CD14-positive monocyte (primary cell): Measurements from ENCODE around the gene URGCP. TPM values are rescaled to one million over a fixed set of nuclear protein-coding genes. Genes with fewer than 3 reads are reported as not detected.

Source experiments
- DNase-seq, 3 donors: peaks; one replicate each; pipeline ENCODE4 v3.0.0-alpha.2; 2011 to 2022
- H2AFZ ChIP-seq: 2 replicates; pipeline ENCODE4 v1.6.0; 2012; ENCODE audit warnings: mild to moderate bottlenecking, low read depth, low read length, inconsistent platforms; ENCODE audit not compliant: insufficient read depth, poor library complexity, severe bottlenecking
- H3K27ac ChIP-seq, 2 donors: 1 replicate in 1 of 2; 2 replicates in 1 of 2; pipeline ENCODE4 v1.5.1; 2012 to 2013; ENCODE audit warnings: low read length in 2 of 2, control low read depth in 1 of 2, inconsistent platforms in 1 of 2, low read depth in 1 of 2, mild to moderate bottlenecking in 1 of 2
- H3K27me3 ChIP-seq, 2 donors: one replicate each; pipeline versions ENCODE4 v1.6.0 to v1.6.1; 2011 to 2013; ENCODE audit warnings: low read length in 2 of 2; ENCODE audit not compliant: control insufficient read depth in 2 of 2, insufficient read depth in 2 of 2
- H3K36me3 ChIP-seq, 2 donors: replicated peaks in 1 of 2; 1 replicate in 1 of 2; 2 replicates in 1 of 2; pipeline versions ENCODE4 v1.5.1 to v1.6.1; 2012 to 2013; ENCODE audit warnings: low read length in 2 of 2, control low read depth in 1 of 2, inconsistent platforms in 1 of 2, mild to moderate bottlenecking in 1 of 2; ENCODE audit not compliant: insufficient read depth in 2 of 2, control insufficient read depth in 1 of 2
- H3K4me1 ChIP-seq, 2 donors: 1 replicate in 1 of 2; 2 replicates in 1 of 2; pipeline versions ENCODE4 v1.5.1 to v1.6.1; 2012 to 2013; ENCODE audit warnings: low read length in 2 of 2, control low read depth in 1 of 2, inconsistent platforms in 1 of 2, mild to moderate bottlenecking in 1 of 2, moderate library complexity in 1 of 2; ENCODE audit not compliant: insufficient read depth in 2 of 2, control insufficient read depth in 1 of 2
- H3K4me2 ChIP-seq: replicated peaks from 2 replicates; pipeline ENCODE3; 2012; ENCODE audit warnings: low read length, moderate library complexity, mild to moderate bottlenecking; ENCODE audit not compliant: poor library complexity, severe bottlenecking; ENCODE audit errors: extremely low read depth
- H3K4me3 ChIP-seq, 3 experiments: fragments of 200-600 bp in 1 of 3; sonication (generic) in 1 of 3; replicated peaks in 1 of 3; 1 replicate in 2 of 3; 2 replicates in 1 of 3; pipeline ENCODE4 v1.5.1; 2011 to 2013; ENCODE audit warnings: low read length in 3 of 3, mild to moderate bottlenecking in 3 of 3, control low read depth in 2 of 3, low read depth in 2 of 3, inconsistent platforms in 1 of 3, moderate library complexity in 1 of 3
- H3K79me2 ChIP-seq: 2 replicates; pipeline ENCODE4 v1.6.0; 2012; ENCODE audit warnings: mild to moderate bottlenecking, control low read depth, inconsistent platforms, low read length, moderate library complexity; ENCODE audit not compliant: insufficient read depth
- H3K9ac ChIP-seq: 2 replicates; pipeline ENCODE4 v1.6.0; 2017; ENCODE audit warnings: low read length, mild to moderate bottlenecking; ENCODE audit not compliant: insufficient read depth, poor library complexity, severe bottlenecking
- H3K9me3 ChIP-seq, 2 donors: replicated peaks in 1 of 2; 1 replicate in 1 of 2; 2 replicates in 1 of 2; pipeline versions ENCODE4 v1.5.1 to v1.6.1; 2012 to 2013; ENCODE audit warnings: low read length in 2 of 2, control low read depth in 1 of 2; ENCODE audit not compliant: control insufficient read depth in 1 of 2, insufficient read depth in 1 of 2
- H4K20me1 ChIP-seq: 2 replicates; pipeline ENCODE4 v1.6.0; 2012; ENCODE audit warnings: mild to moderate bottlenecking, low read length, control low read depth, moderate library complexity; ENCODE audit not compliant: insufficient read depth
- H3K27ac Mint-ChIP-seq, 7 donors: one replicate each; pipeline ENCODE4 v1.8.0; 2020; ENCODE audit warnings: mild to moderate bottlenecking in 7 of 7, mixed read lengths in 7 of 7, moderate library complexity in 6 of 7, inconsistent platforms in 2 of 7
- H3K27me3 Mint-ChIP-seq, 3 donors: one replicate each; pipeline ENCODE4 v1.8.0; 2021 to 2022; ENCODE audit warnings: low read depth in 3 of 3, mild to moderate bottlenecking in 3 of 3, mixed read lengths in 3 of 3, moderate library complexity in 3 of 3, inconsistent platforms in 1 of 3
- H3K36me3 Mint-ChIP-seq, 2 donors: one replicate each; pipeline ENCODE4 v1.8.0; 2020; ENCODE audit warnings: mixed read lengths in 2 of 2, inconsistent platforms in 1 of 2, mild to moderate bottlenecking in 1 of 2
- H3K4me1 Mint-ChIP-seq: one replicate; pipeline ENCODE4 v1.8.0; 2020; ENCODE audit warnings: mild to moderate bottlenecking, mixed read lengths
- H3K4me3 Mint-ChIP-seq, 2 donors: one replicate each; pipeline ENCODE4 v1.8.0; 2020; ENCODE audit warnings: mild to moderate bottlenecking in 2 of 2, mixed read lengths in 2 of 2, moderate library complexity in 1 of 2
- H3K9me3 Mint-ChIP-seq, 7 donors: one replicate each; pipeline ENCODE4 v1.8.0; 2020 to 2022; ENCODE audit warnings: mixed read lengths in 7 of 7, mild to moderate bottlenecking in 6 of 7, moderate library complexity in 6 of 7, inconsistent platforms in 2 of 7
- CTCF ChIP-seq: fragments of 200-600 bp; IDR thresholded peaks from one replicate; pipeline ENCODE4 v1.8.0; 2022; ENCODE audit warnings: antibody characterized with exemption, mild to moderate bottlenecking
- WGBS: methylation state at CpG from one replicate; pipeline ENCODE4 v1.1.5; 2013; ENCODE audit warnings: missing lambda C conversion rate; ENCODE audit not compliant: insufficient coverage; 5-methylcytosine and 5-hydroxymethylcytosine counted together
- intact Hi-C, 2 donors: fragments of 100-400 bp; cut with micrococcal nuclease; formaldehyde crosslinking; loops; one replicate each; pipeline versions ENCODE4 v1.15.0 to v1.15.1; 2023
- polyA minus RNA-seq: library from RNA; depleted of rRNA, polyadenylated mRNA; stranded (reverse); fragments of >200 nt; gene quantifications from 2 replicates; pipeline ENCODE4 v1.2.3, GENCODE V29; 2012
- polyA plus RNA-seq, 3 donors: library from polyadenylated mRNA; depleted of rRNA in 1 of 3; unstranded in 2 of 3; stranded (reverse) in 1 of 3; fragments of 300-500 nt in 2 of 3; fragments of >200 nt in 1 of 3; fragmentation: Illumina TruSeq in 2 of 3; gene quantifications; 1 replicate in 2 of 3; 2 replicates in 1 of 3; pipeline ENCODE4 v1.2.3, GENCODE V29; 2012 to 2021
- total RNA-seq, 12 experiments: library from RNA in 1 of 12; stranded (reverse) in 1 of 12; fragments of 120-200 nt in 1 of 12; gene quantifications; one replicate each; pipeline ENCODE4 v1.2.4 and lab custom pipeline; 2013 to 2026; ENCODE audit warnings: mixed read lengths in 6 of 12, inconsistent platforms in 1 of 12

Gene URGCP
- 11.5 TPM for total RNA-seq (2013)
- polyA plus RNA-seq (1 to 10 TPM; 5.7 to 6.8 (median 5.9) TPM), polyA minus RNA-seq (7.9 and 12.2 TPM in 2 replicates), total RNA-seq (lab: John Stamatoyannopoulos, UW) (16.4 to 48.5 (median 21.1) reads per million in 11 experiments)

GRCh38 chr7:43906331-43907010 lies at the start of gene URGCP:
URGCP (minus strand) TSS chr7:43906596; CDS start chr7:43906575, 21 bp downstream.
- H3K36me3 Mint-ChIP-seq = peaks cover 7 to 14% of the 10 kb centered on the region in 2 donors
- Histone ChIP-seq H3K4me3 (peak within 1 kb of the TSS; percentile 36 to 78 (median 69)), H3K4me1 (peaks cover 9 to 15% of the 10 kb centered on the region in 2 donors), H3K9me3 (no peaks in the 10 kb centered on the region), H3K9ac (peak within 1 kb of the TSS; percentile 70), H4K20me1 (peaks cover 7% of the 10 kb centered on the region), H3K27ac (peak within 1 kb of the TSS in 1 of 2 donors; percentile 59), H3K4me2 (peak within 1 kb of the TSS; percentile 85), H3K79me2 (peaks cover 28% of the 10 kb centered on the region), H3K36me3 (no peaks in the 10 kb centered on the region), H2AFZ (peak within 1 kb of the TSS; percentile 89), H3K27me3 (no peaks in the 10 kb centered on the region)
- WGBS = 0% methylated on average over 45 of the region's 73 CpGs
- peak within 1 kb of the TSS in 6 of 7 donors; percentile 80 to 92 (median 89) for H3K27ac Mint-ChIP-seq
- H3K4me3 Mint-ChIP-seq = peak within 1 kb of the TSS; percentile 97 to 98
- peaks cover 0 to 1% (median 0%) of the 10 kb centered on the region in 7 donors for H3K9me3 Mint-ChIP-seq
- intact Hi-C loops = no loop called here
- peaks cover 0 to 2% (median 0%) of the 10 kb centered on the region in 3 donors for H3K27me3 Mint-ChIP-seq
- H3K4me1 Mint-ChIP-seq = peaks cover 23% of the 10 kb centered on the region
- DNase-seq = peak; percentile 20 to 35 (median 34)
- TF ChIP-seq CTCF = no peak

DNA sequence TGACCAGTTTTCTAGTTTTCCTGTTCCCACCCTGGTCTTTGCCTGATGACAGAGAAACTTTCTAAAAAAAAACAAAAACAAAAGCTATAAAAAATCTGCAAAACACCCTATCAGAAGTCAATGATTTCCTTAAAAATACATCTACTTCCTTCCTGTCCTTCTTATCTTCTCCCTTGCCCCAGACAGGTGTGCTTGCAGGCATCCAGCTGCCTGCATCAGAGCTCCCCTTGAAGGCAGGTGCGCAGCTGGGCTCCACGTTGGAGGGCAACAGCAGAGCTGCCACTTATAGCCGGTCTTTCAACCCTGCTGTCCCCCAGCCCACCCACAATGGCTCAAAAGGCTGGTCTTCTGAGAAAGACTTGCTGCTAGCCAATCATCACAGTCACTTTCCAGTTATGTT lies 49.6 kb upstream of the URGCP start:
- Histone ChIP-seq H3K9me3 (no peaks in the 10 kb centered on the region), H3K4me2 (no peak overlapping the region), H3K4me3 (no peak overlapping the region), H4K20me1 (no peaks in the 10 kb centered on the region), H2AFZ (no peak overlapping the region), H3K27ac (no peak overlapping the region), H3K9ac (no peak overlapping the region), H3K4me1 (no peaks in the 10 kb centered on the region), H3K79me2 (no peaks in the 10 kb centered on the region), H3K36me3 (peaks cover 7 to 18% of the 10 kb centered on the region in 2 donors), H3K27me3 (no peaks in the 10 kb centered on the region)
- peaks cover 0 to under 1% (median 0%) of the 10 kb centered on the region in 3 donors for H3K27me3 Mint-ChIP-seq
- H3K27ac Mint-ChIP-seq = no peak overlapping the region
- H3K4me1 Mint-ChIP-seq = no peaks in the 10 kb centered on the region
- H3K4me3 Mint-ChIP-seq = no peak overlapping the region
- intact Hi-C loops = no loop called here
- no peak for TF ChIP-seq CTCF
- peaks cover 0 to 11% (median 4%) of the 10 kb centered on the region in 7 donors for H3K9me3 Mint-ChIP-seq
- peaks cover 23 to 31% of the 10 kb centered on the region in 2 donors for H3K36me3 Mint-ChIP-seq
- no peak for DNase-seq
- no CpG with 5 or more reads among the region's 3 CpGs for WGBS
